Naive thymus-derived CD4-positive, alpha-beta T cell (primary cell): ENCODE results near the gene KCNIP3. TPM values are rescaled to one million over a fixed set of nuclear protein-coding genes. Genes with fewer than 3 reads are reported as not detected.

Experiments used
- ATAC-seq: fragments of 150-1000 bp; cut with Tn5 transposase; 2 replicates; pipeline ENCODE4 v1.10.0; 2021; ENCODE audit warnings: mild to moderate bottlenecking, moderate library complexity
- CTCF ChIA-PET: fragments of 350-600 bp; sonication (Branson Sonifier 250); formaldehyde crosslinking; loops from one replicate; lab custom pipeline; 2021; ENCODE audit warnings: antibody characterized with exemption; lab: Charles Lee
- POLR2A ChIA-PET: fragments of 350-600 bp; sonication (Branson Sonifier 250); formaldehyde crosslinking; loops from one replicate; lab custom pipeline; 2021; ENCODE audit warnings: antibody characterized with exemption, inconsistent platforms; lab: Charles Lee
- DNase-seq, 9 donors: peaks; one replicate each; pipeline versions ENCODE4 v3.0.0 to v3.0.0-alpha.2; 2020 to 2022; ENCODE audit warnings: mixed read lengths in 1 of 9
- H3K27ac ChIP-seq: one replicate; pipeline ENCODE4 v1.7.0; 2013; ENCODE audit warnings: mild to moderate bottlenecking, low read depth, low read length, moderate library complexity
- H3K27me3 ChIP-seq, 2 donors: one replicate each; pipeline ENCODE4 v1.7.0; 2013; ENCODE audit warnings: low read length in 2 of 2, mild to moderate bottlenecking in 2 of 2, moderate library complexity in 2 of 2; ENCODE audit not compliant: control insufficient read depth in 2 of 2, insufficient read depth in 2 of 2
- H3K36me3 ChIP-seq, 3 experiments: 1 replicate in 2 of 3; 2 replicates in 1 of 3; pipeline ENCODE4 v1.7.0; 2013; ENCODE audit warnings: low read length in 3 of 3, mild to moderate bottlenecking in 3 of 3, moderate library complexity in 1 of 3; ENCODE audit not compliant: insufficient read depth in 3 of 3, control insufficient read depth in 2 of 3
- H3K4me1 ChIP-seq, 2 donors: one replicate each; pipeline ENCODE4 v1.7.0; 2013; ENCODE audit warnings: low read length in 2 of 2, mild to moderate bottlenecking in 2 of 2, moderate library complexity in 1 of 2; ENCODE audit not compliant: control insufficient read depth in 2 of 2, insufficient read depth in 2 of 2
- H3K4me3 ChIP-seq: 2 replicates; pipeline ENCODE4 v1.7.0; 2013; ENCODE audit warnings: mild to moderate bottlenecking, low read length
- H3K9me3 ChIP-seq, 3 experiments: 1 replicate in 2 of 3; 2 replicates in 1 of 3; pipeline ENCODE4 v1.7.0; 2013; ENCODE audit warnings: low read length in 3 of 3; ENCODE audit not compliant: control insufficient read depth in 2 of 3
- H3K27ac Mint-ChIP-seq, 9 donors: one replicate each; pipeline ENCODE4 v1.8.0; 2020 to 2022; ENCODE audit warnings: mixed read lengths in 9 of 9, mild to moderate bottlenecking in 8 of 9, moderate library complexity in 5 of 9, inconsistent platforms in 2 of 9
- H3K27me3 Mint-ChIP-seq, 5 donors: one replicate each; pipeline ENCODE4 v1.8.0; 2021 to 2022; ENCODE audit warnings: mixed read lengths in 5 of 5, mild to moderate bottlenecking in 1 of 5
- H3K36me3 Mint-ChIP-seq, 5 donors: one replicate each; pipeline ENCODE4 v1.8.0; 2020 to 2022; ENCODE audit warnings: mixed read lengths in 5 of 5, mild to moderate bottlenecking in 3 of 5, inconsistent platforms in 1 of 5
- H3K4me1 Mint-ChIP-seq, 7 donors: one replicate each; pipeline ENCODE4 v1.8.0; 2020 to 2022; ENCODE audit warnings: mixed read lengths in 7 of 7, mild to moderate bottlenecking in 3 of 7, inconsistent platforms in 1 of 7
- H3K4me3 Mint-ChIP-seq, 10 donors: one replicate each; pipeline ENCODE4 v1.8.0; 2020 to 2022; ENCODE audit warnings: mild to moderate bottlenecking in 10 of 10, mixed read lengths in 10 of 10, moderate library complexity in 6 of 10, inconsistent platforms in 2 of 10
- H3K9me3 Mint-ChIP-seq, 11 donors: one replicate each; pipeline ENCODE4 v1.8.0; 2020 to 2022; ENCODE audit warnings: mixed read lengths in 11 of 11, mild to moderate bottlenecking in 4 of 11, inconsistent platforms in 1 of 11, moderate library complexity in 1 of 11
- intact Hi-C, 2 donors: fragments of 100-400 bp; cut with micrococcal nuclease; formaldehyde crosslinking; loops; one replicate each; pipeline ENCODE4 v1.15.1; 2023
- polyA plus RNA-seq, 2 donors: library from polyadenylated mRNA; unstranded; fragments of 300-500 nt; fragmentation: Illumina TruSeq; gene quantifications; one replicate each; pipeline ENCODE4 v1.2.3, GENCODE V29; 2021
- total RNA-seq, 6 experiments: library from RNA in 5 of 6; stranded (reverse) in 5 of 6; gene quantifications; 1 replicate in 5 of 6; 2 replicates in 1 of 6; pipeline ENCODE4 v1.2.3 and lab custom pipeline; 2021 to 2026

KCNIP3 gene
- total and polyA plus RNA-seq, 7 experiments from 2014 or later = 1.0 TPM; not detected in 6

- peaks cover 0 to 5% (median 0%) of the 10 kb centered on the region in 7 donors for H3K4me1 Mint-ChIP-seq
- peaks cover 0 to 5% (median 0%) of the 10 kb centered on the region in 5 donors for H3K27me3 Mint-ChIP-seq
- DNase-seq (no peak), ATAC-seq (no peak)
- no peak overlapping the region for H3K4me3 ChIP-seq
- no peaks in the 10 kb centered on the region for H3K36me3 ChIP-seq
- no peaks in the 10 kb centered on the region for H3K27me3 ChIP-seq
- no peaks in the 10 kb centered on the region for H3K4me1 ChIP-seq
- H3K9me3 ChIP-seq = no peaks in the 10 kb centered on the region
- peaks cover 0 to 7% (median 0%) of the 10 kb centered on the region in 11 donors for H3K9me3 Mint-ChIP-seq
- no peak overlapping the region for H3K27ac Mint-ChIP-seq
- no peak overlapping the region for H3K27ac ChIP-seq
- intact Hi-C loops = no loop called here
- H3K36me3 Mint-ChIP-seq = no peaks in the 10 kb centered on the region
- no peak overlapping the region for H3K4me3 Mint-ChIP-seq
- ChIA-PET POLR2A (no interaction called here), CTCF (no interaction called here)
These were observed 26.4 kb downstream of the KCNIP3 start for GRCh38 chr2:95323347-95324155.

- Mint-ChIP-seq H3K4me1 (no peaks in the 10 kb centered on the region), H3K4me3 (no peak overlapping the region), H3K36me3 (no peaks in the 10 kb centered on the region), H3K27me3 (no peaks in the 10 kb centered on the region), H3K9me3 (peaks cover 0 to 7% (median 0%) of the 10 kb centered on the region in 11 donors), H3K27ac (no peak overlapping the region)
- Histone ChIP-seq H3K36me3 (no peaks in the 10 kb centered on the region), H3K4me3 (no peak overlapping the region), H3K27ac (no peak overlapping the region), H3K4me1 (no peaks in the 10 kb centered on the region), H3K27me3 (no peaks in the 10 kb centered on the region), H3K9me3 (no peaks in the 10 kb centered on the region)
- DNase-seq (no peak), ATAC-seq (no peak)
- intact Hi-C loops = no loop called here
- ChIA-PET POLR2A (no interaction called here), CTCF (no interaction called here)
These were observed 27.9 kb downstream of the KCNIP3 start for GRCh38 chr2:95325026-95325425.

- ATAC-seq (peak; percentile 11), DNase-seq (no peak)
- Mint-ChIP-seq H3K36me3 (no peaks in the 10 kb centered on the region), H3K27ac (no peak overlapping the region), H3K27me3 (no peaks in the 10 kb centered on the region), H3K4me3 (no peak overlapping the region), H3K4me1 (no peaks in the 10 kb centered on the region), H3K9me3 (peaks cover 0 to 7% (median 0%) of the 10 kb centered on the region in 11 donors)
- H3K4me3 ChIP-seq = no peak overlapping the region
- POLR2A ChIA-PET = no interaction called here
- CTCF ChIA-PET = no interaction called here
- H3K27ac ChIP-seq = no peak overlapping the region
- H3K27me3 ChIP-seq = no peaks in the 10 kb centered on the region
- intact Hi-C loops = no loop called here
- no peaks in the 10 kb centered on the region for H3K9me3 ChIP-seq
- no peaks in the 10 kb centered on the region for H3K36me3 ChIP-seq
- H3K4me1 ChIP-seq = no peaks in the 10 kb centered on the region
These were observed 28.7 kb downstream of the KCNIP3 start for GRCh38 chr2:95325590-95326432.

GRCh38 chr2:95326433-95327140, 29.4 kb downstream of the KCNIP3 start:
- H3K36me3 Mint-ChIP-seq = no peaks in the 10 kb centered on the region
- H3K4me3 Mint-ChIP-seq = no peak overlapping the region
- no peaks in the 10 kb centered on the region for H3K4me1 Mint-ChIP-seq
- Histone ChIP-seq H3K9me3 (no peaks in the 10 kb centered on the region), H3K36me3 (no peaks in the 10 kb centered on the region), H3K27me3 (no peaks in the 10 kb centered on the region), H3K4me3 (no peak overlapping the region), H3K27ac (no peak overlapping the region), H3K4me1 (no peaks in the 10 kb centered on the region)
- no peak for DNase-seq
- no peak for ATAC-seq
- intact Hi-C loops = no loop called here
- POLR2A ChIA-PET = no interaction called here
- H3K27ac Mint-ChIP-seq = no peak overlapping the region
- H3K9me3 Mint-ChIP-seq = peaks cover 0 to 7% (median 0%) of the 10 kb centered on the region in 11 donors
- CTCF ChIA-PET = no interaction called here
- H3K27me3 Mint-ChIP-seq = no peaks in the 10 kb centered on the region

- Mint-ChIP-seq H3K4me3 (no peak overlapping the region), H3K9me3 (peaks cover 0 to 7% (median 0%) of the 10 kb centered on the region in 11 donors), H3K4me1 (no peaks in the 10 kb centered on the region), H3K27ac (no peak overlapping the region), H3K36me3 (no peaks in the 10 kb centered on the region), H3K27me3 (no peaks in the 10 kb centered on the region)
- Histone ChIP-seq H3K27me3 (no peaks in the 10 kb centered on the region), H3K27ac (no peak overlapping the region), H3K4me3 (no peak overlapping the region), H3K36me3 (no peaks in the 10 kb centered on the region), H3K4me1 (no peaks in the 10 kb centered on the region), H3K9me3 (no peaks in the 10 kb centered on the region)
- POLR2A ChIA-PET = no interaction called here
- ATAC-seq (no peak), DNase-seq (no peak)
- CTCF ChIA-PET = no interaction called here
- intact Hi-C loops = no loop called here
These were observed 30.7 kb downstream of the KCNIP3 start for GRCh38 chr2:95327861-95328260.

GRCh38 chr2:95328358-95329125, 31.4 kb downstream of the KCNIP3 start:
- Histone ChIP-seq H3K4me3 (no peak overlapping the region), H3K27ac (no peak overlapping the region), H3K27me3 (no peaks in the 10 kb centered on the region), H3K4me1 (no peaks in the 10 kb centered on the region), H3K9me3 (no peaks in the 10 kb centered on the region), H3K36me3 (no peaks in the 10 kb centered on the region)
- no peaks in the 10 kb centered on the region for H3K27me3 Mint-ChIP-seq
- no peaks in the 10 kb centered on the region for H3K4me1 Mint-ChIP-seq
- no peak overlapping the region for H3K27ac Mint-ChIP-seq
- CTCF ChIA-PET = no interaction called here
- H3K36me3 Mint-ChIP-seq = no peaks in the 10 kb centered on the region
- DNase-seq (no peak), ATAC-seq (no peak)
- peaks cover 0 to 7% (median 0%) of the 10 kb centered on the region in 11 donors for H3K9me3 Mint-ChIP-seq
- no peak overlapping the region for H3K4me3 Mint-ChIP-seq
- intact Hi-C loops = no loop called here
- POLR2A ChIA-PET = no interaction called here
